Measurements from ENCODE around the gene COTL1. TPM values are rescaled to one million over a fixed set of nuclear protein-coding genes. Genes with fewer than 3 reads are reported as not detected.

COTL1 gene
- total and polyA plus RNA-seq, 2 of the 13 experiments (the other 11 are each of a cell fraction or from before 2014, with no cell fraction given) = 8.7 to 16.9 TPM

- 0 out of 2 replicates have a peak, but pooled peaks have one; percentile 26 for TF ChIP-seq ZNF512B (CRISPR knock-in tag; IDR thresholded peaks at IDR 0.05; ENCODE audit: borderline replicate concordance)
- TF ChIP-seq ZNF710 (CRISPR knock-in tag; IDR thresholded peaks at IDR 0.05; ENCODE audit: borderline replicate concordance) = no peak
- TF ChIP-seq ADNP (CRISPR knock-in tag; IDR thresholded peaks at IDR 0.05) = no peak
- TF ChIP-seq ATF3 (CRISPR knock-in tag; IDR thresholded peaks at IDR 0.05) = 0 out of 2 replicates have a peak, but pooled peaks have one; percentile 11
- peak; percentile 64; the same call in 1 of the 2 replicates for TF ChIP-seq ZNF768 (CRISPR knock-in tag; IDR thresholded peaks at IDR 0.05)
- peak; percentile 55; the same call in 1 of the 2 replicates for TF ChIP-seq MTA1 (CRISPR knock-in tag; IDR thresholded peaks at IDR 0.05; ENCODE audit: borderline replicate concordance)
- peak; percentile 44; the same call in 1 of the 2 replicates for TF ChIP-seq ZNF441 (CRISPR knock-in tag; IDR thresholded peaks at IDR 0.05; ENCODE audit: borderline replicate concordance)
- TF ChIP-seq PHF21A (CRISPR knock-in tag; IDR thresholded peaks at IDR 0.05) = peak; percentile 40; the same call in 1 of the 2 replicates
- TF ChIP-seq ZNF33B (CRISPR knock-in tag; IDR thresholded peaks at IDR 0.05) = peak; percentile 33; the same call in 1 of the 2 replicates
- peak; percentile 72; the same call in 1 of the 2 replicates for TF ChIP-seq SALL2 (CRISPR knock-in tag; IDR thresholded peaks at IDR 0.05)
- TF ChIP-seq ZNF549 (CRISPR knock-in tag; IDR thresholded peaks at IDR 0.05) = 0 out of 2 replicates have a peak, but pooled peaks have one; percentile 32
- 0 out of 2 replicates have a peak, but pooled peaks have one; percentile 27 for TF ChIP-seq ZXDC (CRISPR knock-in tag; IDR thresholded peaks at IDR 0.05)
- TF ChIP-seq THAP9 (CRISPR knock-in tag; IDR thresholded peaks at IDR 0.05; ENCODE audit: borderline replicate concordance) = peak; percentile 8; the same call in 1 of the 2 replicates
- no peak for TF ChIP-seq RARA (CRISPR knock-in tag; IDR thresholded peaks at IDR 0.05)
- no peak for TF ChIP-seq ZNF558 (CRISPR knock-in tag; IDR thresholded peaks at IDR 0.05; ENCODE audit: borderline replicate concordance)
- TF ChIP-seq GPN1 (CRISPR knock-in tag; IDR thresholded peaks at IDR 0.05; ENCODE audit: borderline replicate concordance) = no peak
- TF ChIP-seq ZNF775 (CRISPR knock-in tag; IDR thresholded peaks at IDR 0.05; ENCODE audit: borderline replicate concordance) = 0 out of 2 replicates have a peak, but pooled peaks have one; percentile 5
These were observed 662 bp downstream of the COTL1 start (continued) for GRCh38 chr16:84617041-84617790.
